ENCODE data around the gene KRTAP9-9.

The KRTAP9-9 gene

GRCh38 chr17:41287050-41287449 is 31.9 kb downstream of the KRTAP9-9 start:
- DNase-seq (ENCODE audit: low spot score) = no peak
- no peak overlapping the region for H3K4me3 ChIP-seq (ENCODE audit: severe bottlenecking)
- no peaks in the 10 kb centered on the region for H3K27me3 ChIP-seq (ENCODE audit: insufficient read depth, poor library complexity, severe bottlenecking)
- peaks cover 11% of the 10 kb centered on the region for H3K4me1 ChIP-seq (ENCODE audit: insufficient read depth, poor library complexity, severe bottlenecking)
- no peaks in the 10 kb centered on the region for H3K9me3 ChIP-seq (ENCODE audit: severe bottlenecking)
- no peaks in the 10 kb centered on the region for H3K36me3 ChIP-seq (ENCODE audit: low read depth)
- TF ChIP-seq CTCF (IDR thresholded peaks at IDR 0.05; ENCODE audit: poor library complexity, severe bottlenecking) = no peak
- no peak for ATAC-seq (ENCODE audit: low read depth)
- no peak overlapping the region for H3K27ac ChIP-seq (ENCODE audit: poor library complexity, severe bottlenecking)

GRCh38 chr17:41294016-41294415 is 38.8 kb downstream of the KRTAP9-9 start:
- H3K36me3 ChIP-seq (ENCODE audit: low read depth) = no peaks in the 10 kb centered on the region
- H3K4me1 ChIP-seq (ENCODE audit: insufficient read depth, poor library complexity, severe bottlenecking) = peaks cover 11% of the 10 kb centered on the region
- no peak overlapping the region for H3K27ac ChIP-seq (ENCODE audit: poor library complexity, severe bottlenecking)
- no peak overlapping the region for H3K4me3 ChIP-seq (ENCODE audit: severe bottlenecking)
- no peaks in the 10 kb centered on the region for H3K27me3 ChIP-seq (ENCODE audit: insufficient read depth, poor library complexity, severe bottlenecking)
- no peak for DNase-seq (ENCODE audit: low spot score)
- no peak for ATAC-seq (ENCODE audit: low read depth)
- no peaks in the 10 kb centered on the region for H3K9me3 ChIP-seq (ENCODE audit: severe bottlenecking)
- TF ChIP-seq CTCF (IDR thresholded peaks at IDR 0.05; ENCODE audit: poor library complexity, severe bottlenecking) = no peak

GRCh38 chr17:41296846-41297245 is 41.7 kb downstream of the KRTAP9-9 start:
- Histone ChIP-seq H3K4me3 (ENCODE audit: severe bottlenecking) (no peak overlapping the region), H3K27me3 (ENCODE audit: insufficient read depth, poor library complexity, severe bottlenecking) (no peaks in the 10 kb centered on the region), H3K4me1 (ENCODE audit: insufficient read depth, poor library complexity, severe bottlenecking) (peaks cover 9% of the 10 kb centered on the region), H3K36me3 (ENCODE audit: low read depth) (no peaks in the 10 kb centered on the region), H3K9me3 (ENCODE audit: severe bottlenecking) (peaks cover 4% of the 10 kb centered on the region), H3K27ac (ENCODE audit: poor library complexity, severe bottlenecking) (no peak overlapping the region)
- DNase-seq (ENCODE audit: low spot score) (no peak), ATAC-seq (ENCODE audit: low read depth) (no peak)
- TF ChIP-seq CTCF (IDR thresholded peaks at IDR 0.05; ENCODE audit: poor library complexity, severe bottlenecking) = no peak

GRCh38 chr17:41298458-41299135 is 43.4 kb downstream of the KRTAP9-9 start:
- no peaks in the 10 kb centered on the region for H3K36me3 ChIP-seq (ENCODE audit: low read depth)
- H3K9me3 ChIP-seq (ENCODE audit: severe bottlenecking) = peaks cover 4% of the 10 kb centered on the region
- TF ChIP-seq CTCF (IDR thresholded peaks at IDR 0.05; ENCODE audit: poor library complexity, severe bottlenecking) = no peak
- ATAC-seq (ENCODE audit: low read depth) (no peak), DNase-seq (ENCODE audit: low spot score) (no peak)
- H3K27me3 ChIP-seq (ENCODE audit: insufficient read depth, poor library complexity, severe bottlenecking) = no peaks in the 10 kb centered on the region
- peaks cover 13% of the 10 kb centered on the region for H3K4me1 ChIP-seq (ENCODE audit: insufficient read depth, poor library complexity, severe bottlenecking)
- H3K4me3 ChIP-seq (ENCODE audit: severe bottlenecking) = no peak overlapping the region
- H3K27ac ChIP-seq (ENCODE audit: poor library complexity, severe bottlenecking) = no peak overlapping the region

GRCh38 chr17:41301204-41301790 is 46.1 kb downstream of the KRTAP9-9 start:
- ATAC-seq (ENCODE audit: low read depth) (peak; percentile 71), DNase-seq (ENCODE audit: low spot score) (no peak)
- H3K27ac ChIP-seq (ENCODE audit: poor library complexity, severe bottlenecking) = peak overlapping the region; percentile 49
- TF ChIP-seq CTCF (IDR thresholded peaks at IDR 0.05; ENCODE audit: poor library complexity, severe bottlenecking) = no peak
- no peak overlapping the region for H3K4me3 ChIP-seq (ENCODE audit: severe bottlenecking)
- H3K4me1 ChIP-seq (ENCODE audit: insufficient read depth, poor library complexity, severe bottlenecking) = peaks cover 13% of the 10 kb centered on the region
- H3K27me3 ChIP-seq (ENCODE audit: insufficient read depth, poor library complexity, severe bottlenecking) = no peaks in the 10 kb centered on the region
- H3K9me3 ChIP-seq (ENCODE audit: severe bottlenecking) = peaks cover 4% of the 10 kb centered on the region
- H3K36me3 ChIP-seq (ENCODE audit: low read depth) = no peaks in the 10 kb centered on the region

All from RWPE2 (cell line).